ENCODE results near the gene LAMA1. TPM values are rescaled to one million over a fixed set of nuclear protein-coding genes. Genes with fewer than 3 reads are reported as not detected.

LAMA1 gene
- total RNA-seq, 1 donor from 2014 or later: not detected

DNA sequence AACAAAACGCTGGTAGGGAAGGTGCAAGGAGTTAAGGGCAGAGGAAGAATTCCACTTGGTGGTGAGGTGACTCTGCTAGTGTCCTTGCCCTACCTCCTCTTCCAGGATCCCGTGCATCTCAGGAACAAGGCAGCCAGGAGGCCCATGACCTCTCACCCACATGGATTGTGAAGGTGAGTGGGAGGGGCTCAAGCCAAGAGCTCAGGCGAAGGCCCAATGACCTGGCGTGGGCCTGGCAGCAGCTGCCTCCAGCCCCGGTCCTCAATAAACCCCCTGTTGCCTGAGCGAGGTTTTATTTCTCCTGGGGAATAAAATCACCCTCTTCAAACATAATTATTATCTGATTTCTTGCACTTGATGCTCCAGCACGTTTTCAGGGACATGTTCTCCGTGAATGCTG is 28.2 kb downstream of the LAMA1 start:
- H3K4me3 ChIP-seq: no peak overlapping the region
- no peaks in the 10 kb centered on the region for H3K4me1 ChIP-seq
- H3K27me3 ChIP-seq (ENCODE audit: low read depth): peaks cover 47% of the 10 kb centered on the region
- H3K9me3 ChIP-seq (replicated peaks): no peaks in the 10 kb centered on the region
- intact Hi-C loops (cut with micrococcal nuclease): no loop called here
- H3K27ac ChIP-seq (replicated peaks): no peak overlapping the region
- TF ChIP-seq, protein P1, sequence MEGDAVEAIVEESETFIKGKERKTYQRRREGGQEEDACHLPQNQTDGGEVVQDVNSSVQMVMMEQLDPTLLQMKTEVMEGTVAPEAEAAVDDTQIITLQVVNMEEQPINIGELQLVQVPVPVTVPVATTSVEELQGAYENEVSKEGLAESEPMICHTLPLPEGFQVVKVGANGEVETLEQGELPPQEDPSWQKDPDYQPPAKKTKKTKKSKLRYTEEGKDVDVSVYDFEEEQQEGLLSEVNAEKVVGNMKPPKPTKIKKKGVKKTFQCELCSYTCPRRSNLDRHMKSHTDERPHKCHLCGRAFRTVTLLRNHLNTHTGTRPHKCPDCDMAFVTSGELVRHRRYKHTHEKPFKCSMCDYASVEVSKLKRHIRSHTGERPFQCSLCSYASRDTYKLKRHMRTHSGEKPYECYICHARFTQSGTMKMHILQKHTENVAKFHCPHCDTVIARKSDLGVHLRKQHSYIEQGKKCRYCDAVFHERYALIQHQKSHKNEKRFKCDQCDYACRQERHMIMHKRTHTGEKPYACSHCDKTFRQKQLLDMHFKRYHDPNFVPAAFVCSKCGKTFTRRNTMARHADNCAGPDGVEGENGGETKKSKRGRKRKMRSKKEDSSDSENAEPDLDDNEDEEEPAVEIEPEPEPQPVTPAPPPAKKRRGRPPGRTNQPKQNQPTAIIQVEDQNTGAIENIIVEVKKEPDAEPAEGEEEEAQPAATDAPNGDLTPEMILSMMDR (IDR thresholded peaks at IDR 0.05; ENCODE audit: borderline replicate concordance): no peak
- DNase-seq: no peak
- H3K36me3 ChIP-seq: no peaks in the 10 kb centered on the region

DNA sequence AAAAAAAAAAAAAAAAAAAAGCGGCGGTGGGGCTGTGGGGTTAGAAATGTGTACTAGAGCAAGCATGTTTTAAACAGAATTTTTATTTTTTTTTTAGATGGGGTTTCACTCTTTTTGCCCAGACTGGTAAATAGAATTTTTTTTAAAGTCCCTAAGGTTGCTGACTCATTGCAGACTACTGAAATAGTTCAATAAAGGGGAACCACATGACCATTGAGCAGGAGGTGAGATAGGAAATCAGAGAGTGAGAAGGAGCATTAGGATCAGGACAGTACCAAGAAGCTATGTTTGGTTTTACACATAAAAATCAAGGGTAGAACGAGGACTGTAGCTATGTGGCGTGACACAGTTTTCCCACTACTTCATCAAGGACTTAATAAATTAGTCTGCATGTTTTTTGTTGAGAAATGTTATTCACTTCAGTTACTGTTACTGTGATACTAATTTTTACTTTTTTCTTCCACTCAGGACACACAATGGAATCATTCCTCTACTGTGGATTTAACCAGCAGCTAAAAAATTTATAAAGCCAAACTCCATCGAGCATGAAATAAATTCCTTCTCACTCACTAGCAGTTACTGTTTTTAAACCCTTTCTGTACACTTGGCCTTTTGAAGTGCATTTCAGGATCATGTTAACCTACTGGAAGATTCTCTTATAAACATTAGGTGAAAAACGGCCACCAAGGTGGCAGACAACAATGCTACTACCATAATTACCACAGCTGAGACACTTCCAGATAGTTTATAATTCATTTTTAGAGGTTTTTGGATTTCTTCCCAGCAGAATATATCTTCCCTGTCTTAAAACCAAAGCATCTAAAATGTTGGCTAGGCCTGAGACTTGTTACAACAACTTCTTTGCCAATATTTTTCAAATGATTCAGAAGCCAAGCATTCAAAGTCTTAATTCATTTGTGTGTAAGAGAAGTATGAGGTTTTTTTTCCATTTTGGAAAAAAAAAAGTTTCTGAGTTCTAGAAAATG is 33.2 kb downstream of the LAMA1 start:
- no peak for DNase-seq
- Histone ChIP-seq H3K36me3 (no peaks in the 10 kb centered on the region), H3K4me1 (no peaks in the 10 kb centered on the region), H3K9me3 (replicated peaks) (no peaks in the 10 kb centered on the region), H3K4me3 (no peak overlapping the region), H3K27ac (replicated peaks) (no peak overlapping the region), H3K27me3 (ENCODE audit: low read depth) (peaks cover 22% of the 10 kb centered on the region)
- intact Hi-C loops (cut with micrococcal nuclease): no loop called here
- TF ChIP-seq, protein P1 (IDR thresholded peaks at IDR 0.05; ENCODE audit: borderline replicate concordance): no peak

DNA sequence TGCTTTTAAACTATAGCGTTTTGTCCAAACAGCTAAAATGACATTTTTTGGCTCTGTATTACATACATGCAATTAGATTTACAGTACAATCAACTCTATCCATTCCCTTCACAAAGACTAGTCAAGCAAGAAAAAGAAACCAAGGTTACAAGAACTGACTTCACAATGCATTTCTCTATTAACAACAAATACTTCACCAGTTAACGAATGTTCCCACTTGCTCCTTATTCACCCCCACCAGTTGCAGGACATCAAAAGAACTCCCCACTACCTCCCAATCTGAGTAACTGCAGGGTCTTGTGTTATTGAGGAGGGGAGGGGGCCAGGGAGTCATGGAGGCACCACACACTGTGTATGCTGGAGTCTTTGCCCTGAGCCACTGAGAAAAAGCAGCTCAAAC is 34.9 kb downstream of the LAMA1 start:
- DNase-seq: no peak
- H3K9me3 ChIP-seq (replicated peaks): no peaks in the 10 kb centered on the region
- peaks cover 5% of the 10 kb centered on the region for H3K27me3 ChIP-seq (ENCODE audit: low read depth)
- TF ChIP-seq, protein P1 (IDR thresholded peaks at IDR 0.05; ENCODE audit: borderline replicate concordance): no peak
- H3K4me3 ChIP-seq: no peak overlapping the region
- H3K4me1 ChIP-seq: no peaks in the 10 kb centered on the region
- H3K36me3 ChIP-seq: no peaks in the 10 kb centered on the region
- H3K27ac ChIP-seq (replicated peaks): no peak overlapping the region
- intact Hi-C loops (cut with micrococcal nuclease): no loop called here

DNA sequence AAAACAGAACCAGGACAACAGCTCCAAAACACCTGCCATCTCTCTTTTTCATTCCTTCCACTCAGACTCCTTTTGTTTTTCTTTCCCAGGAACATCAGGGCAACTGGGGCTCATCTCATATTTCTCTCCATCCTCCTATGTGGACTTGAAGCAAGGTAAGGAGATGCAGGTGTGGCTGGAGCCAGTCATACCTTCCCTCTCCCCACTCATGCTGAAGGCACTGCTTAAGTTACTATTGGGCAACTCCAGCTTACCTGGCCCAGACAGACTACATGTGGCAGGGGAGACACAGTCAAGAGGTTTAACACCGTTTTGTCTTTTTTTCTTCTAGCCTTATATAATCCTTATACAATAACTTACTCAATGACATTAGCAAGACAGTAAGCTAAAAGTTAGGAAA is 38.4 kb downstream of the LAMA1 start:
- TF ChIP-seq, protein P1 (IDR thresholded peaks at IDR 0.05; ENCODE audit: borderline replicate concordance): no peak
- no peaks in the 10 kb centered on the region for H3K9me3 ChIP-seq (replicated peaks)
- no peak overlapping the region for H3K27ac ChIP-seq (replicated peaks)
- DNase-seq: no peak
- H3K4me3 ChIP-seq: no peak overlapping the region
- intact Hi-C loops (cut with micrococcal nuclease): no loop called here
- H3K36me3 ChIP-seq: no peaks in the 10 kb centered on the region
- no peaks in the 10 kb centered on the region for H3K4me1 ChIP-seq
- peaks cover 7% of the 10 kb centered on the region for H3K27me3 ChIP-seq (ENCODE audit: low read depth)

DNA sequence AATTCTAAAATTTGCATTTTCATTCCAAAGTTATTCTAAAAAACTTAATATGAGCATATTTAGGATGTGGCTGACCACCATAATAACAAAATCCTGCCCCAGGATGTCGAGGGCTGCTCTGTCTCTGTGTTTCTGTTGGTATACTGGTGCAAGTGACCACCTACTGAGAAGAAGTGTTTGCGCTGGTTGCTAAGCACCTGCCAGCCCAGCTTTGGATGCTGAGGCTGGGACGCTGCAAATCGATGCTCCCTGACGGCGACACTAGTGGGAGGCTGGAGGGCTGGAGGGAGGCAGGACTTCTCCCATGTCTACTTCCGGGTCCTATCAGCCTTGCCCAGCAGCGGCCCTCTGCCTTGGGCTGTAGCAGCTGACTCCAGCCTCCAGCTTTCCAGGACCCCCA is 45.0 kb downstream of the LAMA1 start:
- intact Hi-C loops (cut with micrococcal nuclease): no loop called here
- no peak overlapping the region for H3K27ac ChIP-seq (replicated peaks)

More for the DNA sequence above, 45.0 kb downstream of the LAMA1 start:
- no peaks in the 10 kb centered on the region for H3K36me3 ChIP-seq
- no peak overlapping the region for H3K4me3 ChIP-seq
- no peaks in the 10 kb centered on the region for H3K9me3 ChIP-seq (replicated peaks)
- peaks cover 20% of the 10 kb centered on the region for H3K27me3 ChIP-seq (ENCODE audit: low read depth)
- TF ChIP-seq, protein P1 (IDR thresholded peaks at IDR 0.05; ENCODE audit: borderline replicate concordance): no peak
- H3K4me1 ChIP-seq: no peaks in the 10 kb centered on the region
- DNase-seq: no peak
